GM12878 (cell line): ENCODE data around the gene FNIP1.

ENCODE experiments used
- CREB1 ChIP-seq: IDR thresholded peaks from 2 replicates; pipeline ENCODE4 v1.6.1; 2012; ENCODE audit warnings: low read depth, mild to moderate bottlenecking, inconsistent platforms
- HCFC1 ChIP-seq: fragments of 150-350 bp; IDR thresholded peaks from 2 replicates; pipeline ENCODE4 v1.6.1; 2014; ENCODE audit warnings: low read length

GRCh38 chr5:131845828-131846227 lies 49.0 kb upstream of the FNIP1 start:
- no peak for TF ChIP-seq CREB1
- TF ChIP-seq HCFC1: no peak
